NCI-H187 (cell line): ENCODE data around the gene PRR3.
"Not testable (repeated sequence)": the region's sequence is repeated elsewhere in the genome, so short reads cannot be mapped to it uniquely, and the experiment has no call there.

Source experiments
- DNase-seq, 2 experiments: peaks; one replicate each; lab custom pipeline; 2025; lab: John Stamatoyannopoulos, UW

The PRR3 gene, protein sequence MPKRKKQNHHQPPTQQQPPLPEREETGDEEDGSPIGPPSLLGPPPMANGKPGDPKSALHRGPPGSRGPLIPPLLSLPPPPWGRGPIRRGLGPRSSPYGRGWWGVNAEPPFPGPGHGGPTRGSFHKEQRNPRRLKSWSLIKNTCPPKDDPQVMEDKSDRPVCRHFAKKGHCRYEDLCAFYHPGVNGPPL

DNA sequence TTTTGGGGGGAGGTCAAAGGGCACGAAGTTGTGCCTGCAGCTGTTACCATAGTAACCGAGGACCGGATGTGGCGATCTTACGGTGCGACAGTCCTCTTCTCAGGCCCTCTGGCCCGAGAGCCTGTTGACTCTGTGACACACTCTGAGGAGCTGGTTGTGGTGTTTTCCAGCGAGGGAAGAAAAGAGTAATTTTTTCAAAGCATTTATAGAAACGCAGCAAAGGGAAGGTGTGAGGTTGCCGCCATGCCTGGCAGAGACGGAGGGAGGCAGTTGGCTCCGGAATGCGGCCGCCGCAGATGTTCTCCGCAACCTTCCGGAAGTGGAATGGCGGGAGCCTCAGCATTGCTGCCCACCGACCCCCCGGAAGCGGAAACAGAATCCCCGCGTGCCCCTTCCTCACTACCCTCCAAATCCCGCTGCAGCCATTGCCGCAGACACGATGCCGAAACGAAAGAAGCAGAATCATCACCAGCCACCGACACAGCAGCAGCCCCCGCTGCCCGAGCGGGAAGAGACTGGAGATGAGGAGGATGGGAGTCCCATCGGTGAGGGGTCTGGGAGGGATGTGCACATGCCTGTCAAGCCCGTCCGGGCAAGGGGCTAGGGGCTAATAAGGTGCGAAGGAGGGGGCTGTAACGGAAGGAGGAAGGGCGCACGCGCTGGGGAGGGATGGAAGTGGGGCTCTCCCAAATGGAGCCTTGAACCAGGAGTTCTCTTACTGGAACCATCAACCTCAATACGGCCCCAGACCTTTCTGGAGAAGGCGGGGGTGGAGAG is at the start of gene PRR3:
TSS of gene PRR3 (plus strand) at position 390 of the 777 bp plus-strand sequence. CDS start at position 440, 50 bp downstream.
- peak; percentile 72 to 85 for DNase-seq

- no peak for DNase-seq
Observed at GRCh38 chr6:30507849-30508827, 49.0 kb upstream of the PRR3 start.

DNA sequence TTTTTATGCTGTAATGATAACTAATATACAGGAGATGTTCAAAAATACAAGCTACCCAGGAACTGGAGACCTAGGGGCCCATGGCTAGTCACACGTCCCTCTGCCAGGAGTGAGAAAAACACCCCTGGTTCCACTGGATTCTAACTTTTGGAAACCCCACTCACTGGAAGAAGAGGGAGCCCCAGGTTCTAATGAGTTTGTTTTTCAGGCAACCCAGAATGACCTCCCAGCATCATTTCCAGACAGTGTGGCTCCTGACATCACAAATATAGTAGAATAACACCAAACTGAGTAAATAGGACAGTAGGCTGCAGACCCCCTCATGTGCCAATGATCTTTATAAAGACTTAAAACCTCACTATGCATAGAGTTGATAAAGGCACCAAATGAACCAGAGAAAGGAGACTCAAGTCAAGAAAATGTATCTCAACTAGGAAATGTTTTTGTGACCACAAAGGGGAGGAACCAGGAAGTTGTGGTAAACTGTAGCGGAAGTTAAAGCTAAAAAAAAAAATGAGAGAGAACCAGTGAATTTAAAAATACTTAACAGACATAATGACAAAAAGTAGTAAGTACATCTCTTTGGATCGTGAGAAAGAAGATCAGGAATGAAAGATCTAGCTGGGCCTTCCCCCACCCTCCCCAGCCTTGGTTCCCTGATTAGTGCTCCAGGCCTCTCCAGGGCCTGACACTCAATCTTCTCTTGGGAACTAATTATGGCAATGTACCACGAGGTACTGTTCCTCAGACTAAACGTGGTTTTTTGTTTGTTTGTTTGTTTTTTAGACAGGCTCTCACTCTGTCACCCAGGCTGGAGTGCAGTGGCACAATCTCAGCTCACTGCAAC is 48.0 kb upstream of the PRR3 start:
- no peak for DNase-seq

DNA sequence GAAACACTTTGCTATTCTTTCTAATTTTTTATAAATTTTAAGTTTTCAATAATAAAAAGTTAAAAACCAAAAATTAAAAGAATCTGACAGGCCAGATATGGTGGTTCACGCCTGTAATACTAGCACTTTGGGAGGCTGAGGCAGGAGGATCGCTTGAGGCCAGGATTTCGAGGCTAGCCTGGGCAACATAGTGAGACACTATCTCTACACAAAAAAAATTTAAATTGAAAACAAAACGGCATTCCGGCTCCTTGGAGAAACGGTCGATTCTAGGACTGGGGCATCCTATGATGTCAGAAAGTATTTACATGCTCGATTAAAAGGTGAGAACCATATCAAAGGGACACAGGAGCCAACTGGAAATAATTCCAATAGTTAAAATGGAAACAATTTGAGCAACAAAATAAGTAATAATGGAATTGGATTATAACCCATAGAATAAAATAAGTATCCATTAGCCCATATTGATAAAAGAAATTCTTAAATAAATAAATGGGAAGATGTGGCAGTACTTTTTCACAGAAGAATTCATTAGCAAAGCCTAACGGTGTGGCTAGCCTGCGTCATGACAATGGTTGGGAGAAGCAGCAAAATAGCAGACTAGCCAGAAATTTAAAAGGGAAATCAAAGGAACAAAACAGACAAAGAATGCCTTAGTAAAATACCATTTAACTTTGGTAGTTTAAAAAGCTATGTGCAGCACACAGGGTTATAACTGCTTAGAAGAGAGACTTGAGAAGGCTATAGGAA is 46.5 kb upstream of the PRR3 start:
- DNase-seq, result no peak

GRCh38 chr6:30511169-30511546 is 45.9 kb upstream of the PRR3 start:
- DNase-seq, result no peak

DNA sequence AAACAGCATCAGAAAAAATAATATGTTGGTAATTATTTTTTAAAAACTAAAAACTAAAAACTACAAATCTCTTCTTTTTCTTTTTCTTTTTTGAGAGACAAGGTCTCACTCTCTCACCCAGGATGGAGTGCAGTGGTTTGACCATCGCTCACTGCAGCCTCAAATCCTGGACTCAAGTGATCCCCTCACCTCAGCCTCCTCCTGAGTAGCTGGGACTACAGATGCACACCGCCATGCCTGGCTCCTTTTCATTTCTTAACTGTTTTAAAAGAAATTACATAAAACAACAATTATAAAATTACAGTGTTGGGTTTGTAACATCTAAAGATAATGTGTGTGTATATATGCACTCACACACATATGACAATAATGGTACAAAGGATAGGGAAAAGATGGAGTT is 43.6 kb upstream of the PRR3 start:
- no peak for DNase-seq

GRCh38 chr6:30515106-30515505 is 42.0 kb upstream of the PRR3 start:
- no peak for DNase-seq

DNA sequence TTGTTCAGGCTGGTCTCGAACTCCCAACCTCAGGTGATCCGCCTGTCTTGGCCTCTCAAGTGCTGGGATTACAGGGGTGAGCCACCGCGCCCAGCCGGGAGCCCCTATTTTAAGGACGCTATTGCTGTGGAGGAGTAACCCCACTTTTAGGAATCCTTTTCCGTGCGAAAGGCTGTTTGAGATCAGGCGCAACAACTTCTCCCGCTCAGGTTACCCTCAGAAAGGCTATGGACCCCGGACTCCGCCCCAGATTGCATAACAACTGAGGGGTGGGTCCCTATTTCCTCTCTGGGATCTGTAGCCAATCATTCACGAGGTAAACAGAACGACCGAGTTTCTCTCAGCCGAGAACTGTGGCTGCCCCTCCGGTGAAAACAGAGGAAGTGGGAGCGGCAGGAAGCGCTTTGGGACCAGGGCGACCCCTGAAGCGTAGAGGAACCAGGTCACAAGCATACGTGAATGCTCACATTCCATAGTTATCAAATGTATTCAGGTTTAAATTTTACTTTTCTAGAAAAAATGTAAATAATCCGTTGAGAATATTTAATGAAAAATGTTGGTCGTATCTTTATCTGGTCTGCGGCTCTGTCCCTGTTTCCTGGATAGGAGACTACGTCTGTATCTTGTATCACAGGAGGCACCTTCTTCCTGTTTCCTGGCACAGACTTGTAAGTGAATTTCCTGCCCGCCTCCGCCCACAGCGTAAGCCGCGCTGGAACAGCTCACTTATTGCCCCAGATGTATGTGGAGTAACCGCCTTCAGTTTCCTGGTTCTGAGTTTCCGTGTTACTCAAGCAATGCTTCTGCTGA is 40.9 kb upstream of the PRR3 start:
- no peak for DNase-seq

- DNase-seq, result not testable (repeated sequence)
Observed at GRCh38 chr6:30516754-30517076, 40.4 kb upstream of the PRR3 start.

GRCh38 chr6:30517767-30518504 is 39.2 kb upstream of the PRR3 start:
- not testable (repeated sequence) for DNase-seq

DNA sequence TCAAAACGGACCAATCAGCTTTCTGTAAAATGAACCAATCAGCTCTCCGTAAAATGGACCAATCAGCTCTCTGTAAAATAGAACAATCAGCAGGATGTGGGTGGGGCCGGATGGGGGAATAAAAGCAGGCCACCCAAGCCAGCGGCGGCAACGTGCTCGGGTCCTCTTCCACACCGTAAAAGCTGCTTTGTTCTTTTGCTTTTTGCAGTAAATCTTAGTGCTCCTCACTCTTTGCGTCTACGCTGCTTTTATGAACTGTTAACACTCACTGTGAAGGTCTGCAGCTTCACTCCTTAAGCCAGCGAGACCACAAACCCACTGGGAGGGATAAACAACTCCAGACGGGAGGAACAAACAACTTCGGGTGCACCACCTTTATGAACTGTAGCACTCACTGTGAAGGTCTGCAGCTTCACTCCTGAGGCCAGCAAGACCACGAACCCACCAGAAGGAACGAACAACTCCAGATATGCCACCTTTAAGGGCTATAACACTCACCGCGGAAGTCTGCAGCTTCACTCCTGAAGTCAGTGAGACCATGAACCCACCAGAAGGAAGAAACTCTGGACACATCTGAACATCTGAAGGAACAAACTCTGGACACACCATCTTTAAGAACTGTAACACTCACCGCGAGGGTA is 38.5 kb upstream of the PRR3 start:
- DNase-seq, result not testable (repeated sequence)

- no peak for DNase-seq
Observed at GRCh38 chr6:30520522-30520921, 36.6 kb upstream of the PRR3 start.

GRCh38 chr6:30521082-30521481 is 36.0 kb upstream of the PRR3 start:
- not testable (repeated sequence) for DNase-seq

- DNase-seq, result not testable (repeated sequence)
Observed at GRCh38 chr6:30521952-30522351, 35.1 kb upstream of the PRR3 start.

DNA sequence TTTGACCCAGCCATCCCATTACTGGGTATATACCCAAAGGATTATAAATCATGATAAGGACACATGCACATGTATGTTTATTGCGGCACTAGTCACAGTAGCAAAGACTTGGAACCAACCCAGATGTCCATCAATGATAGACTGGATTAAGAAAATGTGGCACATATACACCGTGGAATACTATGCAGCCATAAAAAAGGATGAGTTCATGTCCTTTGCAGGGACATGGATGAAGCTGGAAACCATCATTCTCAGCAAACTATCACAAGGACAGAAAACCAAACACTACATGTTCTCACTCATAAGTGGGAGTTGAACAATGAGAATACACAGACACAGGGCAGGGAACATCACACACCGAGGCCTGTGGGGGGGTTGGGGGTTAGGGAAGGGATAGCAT is 30.7 kb upstream of the PRR3 start:
- not testable (repeated sequence) for DNase-seq

GRCh38 chr6:30529349-30529875 is 27.7 kb upstream of the PRR3 start:
- DNase-seq, result not testable (repeated sequence)

GRCh38 chr6:30530014-30530413 is 27.1 kb upstream of the PRR3 start:
- DNase-seq, result no peak

DNA sequence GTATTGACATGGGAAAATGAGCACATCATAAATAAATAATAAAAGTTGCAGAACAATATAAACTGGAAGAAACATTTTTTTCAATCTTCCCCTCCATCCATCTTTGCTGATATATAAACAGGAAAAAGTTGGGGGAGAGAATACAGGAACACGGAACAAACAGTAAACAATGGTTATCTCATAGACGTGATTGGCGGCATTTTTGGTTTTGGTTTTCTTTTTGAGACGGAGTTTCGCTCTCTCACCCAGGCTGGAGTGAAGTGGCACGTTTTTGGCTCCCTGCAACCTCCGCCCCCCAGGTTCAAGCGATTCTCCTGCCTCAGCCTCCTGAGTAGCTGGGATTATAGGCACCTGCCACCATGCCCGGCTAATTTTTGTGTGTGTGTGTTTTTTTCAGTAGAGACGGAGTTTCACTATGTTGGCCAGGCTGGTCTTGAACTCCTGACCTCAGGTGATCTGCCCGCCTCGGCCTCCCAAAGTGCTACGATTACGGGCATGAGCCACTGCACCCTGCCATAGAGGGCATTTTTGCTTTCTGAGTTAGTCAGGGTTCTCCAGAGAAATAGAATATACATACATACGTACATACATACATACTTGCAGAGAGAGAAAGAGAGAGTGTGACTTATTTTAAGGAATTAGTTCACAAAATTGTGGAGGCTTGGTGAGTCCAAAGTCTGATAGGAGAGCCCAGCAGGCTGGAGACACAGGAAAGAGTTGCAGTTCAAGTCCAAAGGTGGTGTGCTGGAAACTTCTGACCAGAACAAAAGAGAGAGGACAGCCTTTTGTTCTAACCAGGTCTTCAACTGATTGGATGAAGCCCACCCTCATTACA is 23.4 kb upstream of the PRR3 start:
- no peak for DNase-seq
